Small intestine (tissue), 7 donors: ENCODE results near the gene KLF13. TPM values are rescaled to one million over a fixed set of nuclear protein-coding genes. Genes with fewer than 3 reads are reported as not detected.

ENCODE experiments used
- DNase-seq, 2 donors: peaks; one replicate each; pipeline versions ENCODE4 v3.0.0 to v3.0.0-alpha.2; 2013
- FAIRE-seq: peaks from 2 replicates; lab custom pipeline; 2012; peaks lifted over from hg19 to GRCh38; lab: Jason Lieb, UNC
- H3K27ac ChIP-seq, 3 donors: one replicate each; pipeline ENCODE4 v1.5.1; 2013; ENCODE audit warnings: low read length in 2 of 3, mild to moderate bottlenecking in 2 of 3, control low read depth in 1 of 3, inconsistent platforms in 1 of 3, low read depth in 1 of 3, moderate library complexity in 1 of 3
- H3K27me3 ChIP-seq, 3 donors: one replicate each; pipeline ENCODE4 v1.6.1; 2013; ENCODE audit warnings: low read length in 3 of 3, inconsistent platforms in 1 of 3; ENCODE audit not compliant: control insufficient read depth in 3 of 3, insufficient read depth in 3 of 3
- H3K36me3 ChIP-seq, 3 donors: one replicate each; pipeline ENCODE4 v1.6.1; 2013; ENCODE audit warnings: low read length in 3 of 3, inconsistent platforms in 1 of 3, low read depth in 1 of 3, mild to moderate bottlenecking in 1 of 3, moderate library complexity in 1 of 3; ENCODE audit not compliant: control insufficient read depth in 3 of 3, insufficient read depth in 2 of 3
- H3K4me1 ChIP-seq, 3 donors: one replicate each; pipeline ENCODE4 v1.6.1; 2013; ENCODE audit warnings: low read length in 2 of 3, inconsistent platforms in 1 of 3, low read depth in 1 of 3, mild to moderate bottlenecking in 1 of 3, moderate library complexity in 1 of 3; ENCODE audit not compliant: control insufficient read depth in 3 of 3, insufficient read depth in 2 of 3
- H3K4me3 ChIP-seq, 3 donors: one replicate each; pipeline ENCODE4 v1.5.1; 2013; ENCODE audit warnings: low read length in 3 of 3, control low read depth in 1 of 3, inconsistent platforms in 1 of 3, low read depth in 1 of 3, mild to moderate bottlenecking in 1 of 3, moderate library complexity in 1 of 3
- H3K9me3 ChIP-seq, 2 donors: one replicate each; pipeline ENCODE4 v1.6.1; 2013; ENCODE audit warnings: low read depth in 1 of 2, low read length in 1 of 2; ENCODE audit not compliant: control insufficient read depth in 2 of 2, insufficient read depth in 1 of 2
- WGBS, 3 donors: extraction: QIAGEN DNeasy Blood & Tissue Kit; methylation state at CpG; one replicate each; pipeline ENCODE4 v1.1.7; 2013; 5-methylcytosine and 5-hydroxymethylcytosine counted together
- polyA plus RNA-seq, 4 donors: library from polyadenylated mRNA; stranded (reverse) in 3 of 4; unstranded in 1 of 4; fragments of 200-250 nt in 3 of 4; fragments of 120-200 nt in 1 of 4; gene quantifications; one replicate each; pipeline versions ENCODE4 v1.2.1 to v1.2.3, GENCODE V29; 2013
- donor health status: healthy with polysubstance abuse.
- donor health status: control.
- donor health status: control.
- donor health status: Bipolar disorder and iron deficiency.
- donor health status: healthy.

The KLF13 gene
- polyA plus RNA-seq, 4 donors: 50.6 to 61.3 (median 51.9) TPM

- peaks cover 0 to 37% (median 0%) of the 10 kb centered on the region in 3 donors for H3K36me3 ChIP-seq
- WGBS, 3 donors: 80 to 85% (median 81%) methylated on average over 13 of the region's 13 CpGs
- no peak overlapping the region for H3K4me3 ChIP-seq
- FAIRE-seq (no peak), DNase-seq (no peak)
- H3K27ac ChIP-seq: peak overlapping the region in 1 of 3 donors; percentile 9
- H3K4me1 ChIP-seq: peaks cover 26 to 58% (median 41%) of the 10 kb centered on the region in 3 donors
- H3K9me3 ChIP-seq: no peaks in the 10 kb centered on the region
- no peaks in the 10 kb centered on the region for H3K27me3 ChIP-seq
Measured at GRCh38 chr15:31336593-31337295, 10.1 kb downstream of the KLF13 start.

GRCh38 chr15:31337352-31338031 is 10.9 kb downstream of the KLF13 start:
- peak overlapping the region in 1 of 3 donors; percentile 25 for H3K27ac ChIP-seq
- no peaks in the 10 kb centered on the region for H3K27me3 ChIP-seq
- H3K4me3 ChIP-seq: no peak overlapping the region
- DNase-seq: no peak
- FAIRE-seq: no peak
- peaks cover 29 to 59% (median 35%) of the 10 kb centered on the region in 3 donors for H3K4me1 ChIP-seq
- WGBS, 3 donors: 73 to 79% (median 75%) methylated on average over 12 of the region's 12 CpGs
- peaks cover 0 to 44% (median 0%) of the 10 kb centered on the region in 3 donors for H3K36me3 ChIP-seq
- H3K9me3 ChIP-seq: no peaks in the 10 kb centered on the region

GRCh38 chr15:31338318-31338878 is 11.8 kb downstream of the KLF13 start:
- peaks cover 30 to 54% (median 35%) of the 10 kb centered on the region in 3 donors for H3K4me1 ChIP-seq
- 38 to 50% (median 45%) methylated on average over 9 of the region's 9 CpGs for WGBS, 3 donors

GRCh38 chr15:31338879-31339557 is 12.4 kb downstream of the KLF13 start:
- Histone ChIP-seq H3K9me3 (no peaks in the 10 kb centered on the region), H3K27me3 (no peaks in the 10 kb centered on the region), H3K4me1 (peaks cover 36 to 57% (median 38%) of the 10 kb centered on the region in 3 donors), H3K27ac (peak overlapping the region; percentile 9 to 80 (median 18)), H3K4me3 (no peak overlapping the region), H3K36me3 (peaks cover 0 to 53% (median 0%) of the 10 kb centered on the region in 3 donors)
- FAIRE-seq (no peak), DNase-seq (peak in 1 of 2 donors; percentile 48)
- 45 to 63% (median 56%) methylated on average over 9 of the region's 9 CpGs for WGBS, 3 donors

More at GRCh38 chr15:31338318-31338878, 11.8 kb downstream of the KLF13 start:
- Histone ChIP-seq H3K36me3 (peaks cover 0 to 53% (median 0%) of the 10 kb centered on the region in 3 donors), H3K27ac (peak overlapping the region; percentile 9 to 80 (median 18)), H3K4me3 (no peak overlapping the region), H3K27me3 (no peaks in the 10 kb centered on the region), H3K9me3 (no peaks in the 10 kb centered on the region)
- FAIRE-seq: no peak
- DNase-seq: no peak

GRCh38 chr15:31339558-31339895 is 12.9 kb downstream of the KLF13 start:
- H3K27ac ChIP-seq: peak overlapping the region in 1 of 3 donors; percentile 76
- peaks cover 39 to 62% (median 41%) of the 10 kb centered on the region in 3 donors for H3K4me1 ChIP-seq
- H3K9me3 ChIP-seq: no peaks in the 10 kb centered on the region
- no peak for DNase-seq
- no peaks in the 10 kb centered on the region for H3K27me3 ChIP-seq
- no peak overlapping the region for H3K4me3 ChIP-seq
- no peak for FAIRE-seq
- WGBS, 3 donors: 79 to 82% (median 80%) methylated on average over 10 of the region's 10 CpGs
- H3K36me3 ChIP-seq: peaks cover 0 to 53% (median 0%) of the 10 kb centered on the region in 3 donors

- Histone ChIP-seq H3K4me3 (no peak overlapping the region), H3K27ac (peak overlapping the region in 1 of 3 donors; percentile 76), H3K36me3 (peaks cover 0 to 51% (median 0%) of the 10 kb centered on the region in 3 donors), H3K4me1 (peaks cover 35 to 62% (median 46%) of the 10 kb centered on the region in 3 donors), H3K27me3 (no peaks in the 10 kb centered on the region), H3K9me3 (no peaks in the 10 kb centered on the region)
- WGBS, 3 donors: 78 to 86% (median 84%) methylated on average over 5 of the region's 5 CpGs
- FAIRE-seq: no peak
- DNase-seq: no peak
Measured at GRCh38 chr15:31340047-31340446, 13.4 kb downstream of the KLF13 start.

- Histone ChIP-seq H3K36me3 (peaks cover 0 to 54% (median 0%) of the 10 kb centered on the region in 3 donors), H3K4me3 (no peak overlapping the region), H3K27ac (peak overlapping the region in 1 of 3 donors; percentile 18), H3K27me3 (no peaks in the 10 kb centered on the region), H3K9me3 (no peaks in the 10 kb centered on the region), H3K4me1 (peaks cover 33 to 58% (median 51%) of the 10 kb centered on the region in 3 donors)
- 82 to 89% (median 87%) methylated on average over 7 of the region's 7 CpGs for WGBS, 3 donors
- FAIRE-seq (no peak), DNase-seq (no peak)
Measured at GRCh38 chr15:31340592-31340991, 14.0 kb downstream of the KLF13 start.

GRCh38 chr15:31341071-31341470 is 14.4 kb downstream of the KLF13 start:
- Histone ChIP-seq H3K4me3 (no peak overlapping the region), H3K4me1 (peaks cover 30 to 58% (median 54%) of the 10 kb centered on the region in 3 donors), H3K36me3 (peaks cover 0 to 55% (median 0%) of the 10 kb centered on the region in 3 donors), H3K9me3 (no peaks in the 10 kb centered on the region), H3K27ac (peak overlapping the region in 2 of 3 donors; percentile 13 to 45), H3K27me3 (no peaks in the 10 kb centered on the region)
- 61 to 71% (median 70%) methylated on average over 4 of the region's 4 CpGs for WGBS, 3 donors
- FAIRE-seq (no peak), DNase-seq (no peak)
